Right lobe of liver (tissue), 4 donors: ENCODE measurements around the gene HLA-DMB.

Source experiments
- POLR2A ChIP-seq: fragments of 450-650 bp; IDR thresholded peaks from one replicate; pipeline ENCODE4 v1.6.1; 2017; ENCODE audit warnings: antibody characterized with exemption, mild to moderate bottlenecking
- TF ChIP-seq, protein P1 (sequence below), 4 donors: fragments of 200-600 bp in 3 of 4; fragments of 450-650 bp in 1 of 4; IDR thresholded peaks; one replicate each; pipeline versions ENCODE4 v1.5.1 to v1.8.0; 2016 to 2022; ENCODE audit warnings: antibody characterized with exemption in 4 of 4, mild to moderate bottlenecking in 2 of 4
- donor health status: DM: no; HTN: no; CAD: no.
- donor health status: DM: no; HTN: no; CAD: no.
- donor health status: DM: no; HTN: yes; CAD: no.

GRCh38 chr6:32954267-32954666 lies 13.4 kb upstream of the HLA-DMB start:
- TF ChIP-seq, protein P1, sequence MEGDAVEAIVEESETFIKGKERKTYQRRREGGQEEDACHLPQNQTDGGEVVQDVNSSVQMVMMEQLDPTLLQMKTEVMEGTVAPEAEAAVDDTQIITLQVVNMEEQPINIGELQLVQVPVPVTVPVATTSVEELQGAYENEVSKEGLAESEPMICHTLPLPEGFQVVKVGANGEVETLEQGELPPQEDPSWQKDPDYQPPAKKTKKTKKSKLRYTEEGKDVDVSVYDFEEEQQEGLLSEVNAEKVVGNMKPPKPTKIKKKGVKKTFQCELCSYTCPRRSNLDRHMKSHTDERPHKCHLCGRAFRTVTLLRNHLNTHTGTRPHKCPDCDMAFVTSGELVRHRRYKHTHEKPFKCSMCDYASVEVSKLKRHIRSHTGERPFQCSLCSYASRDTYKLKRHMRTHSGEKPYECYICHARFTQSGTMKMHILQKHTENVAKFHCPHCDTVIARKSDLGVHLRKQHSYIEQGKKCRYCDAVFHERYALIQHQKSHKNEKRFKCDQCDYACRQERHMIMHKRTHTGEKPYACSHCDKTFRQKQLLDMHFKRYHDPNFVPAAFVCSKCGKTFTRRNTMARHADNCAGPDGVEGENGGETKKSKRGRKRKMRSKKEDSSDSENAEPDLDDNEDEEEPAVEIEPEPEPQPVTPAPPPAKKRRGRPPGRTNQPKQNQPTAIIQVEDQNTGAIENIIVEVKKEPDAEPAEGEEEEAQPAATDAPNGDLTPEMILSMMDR (IDR thresholded peaks at IDR 0.05): no peak
- TF ChIP-seq POLR2A: no peak
